Astrocyte of the spinal cord (primary cell): ENCODE measurements around the gene LUC7L3.

ENCODE experiments used
- DNase-seq: peaks from one replicate; pipeline ENCODE4 v3.0.0; 2011; ENCODE audit warnings: low read depth, low spot score
- H3K4me3 ChIP-seq: 2 replicates; pipeline ENCODE4 v1.5.1; 2011; ENCODE audit warnings: low read depth, mild to moderate bottlenecking, low read length, moderate library complexity
- in situ Hi-C: cut with HindIII; loops from 2 replicates; pipeline ENCODE4 v1.10.0; 2017; ENCODE audit warnings: low sequenced_read_pairs
- TF ChIP-seq, protein P1 (sequence below): IDR thresholded peaks from 2 replicates; pipeline ENCODE4 v1.5.1; 2012; ENCODE audit warnings: low read depth, mild to moderate bottlenecking, low read length, inconsistent platforms

Gene LUC7L3

DNA sequence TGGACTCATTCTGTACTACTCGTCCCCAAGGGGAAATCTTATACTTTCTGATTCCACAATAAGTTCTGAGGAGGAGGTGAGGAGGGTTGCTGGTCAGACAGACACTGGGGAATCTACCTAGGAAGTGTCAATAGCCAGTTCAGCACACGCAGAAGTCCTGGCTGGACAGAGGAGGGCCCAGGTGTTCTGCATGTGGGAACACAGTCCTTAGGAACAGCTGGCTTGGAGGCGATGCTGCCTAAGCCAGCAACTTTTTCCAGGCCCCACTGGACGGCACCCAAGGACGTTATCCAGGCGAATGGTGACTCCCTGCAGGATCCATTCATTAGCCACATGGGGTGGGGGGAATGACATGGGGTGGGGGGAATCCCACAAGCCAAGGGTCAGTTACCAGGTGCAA lies 86.1 kb downstream of the LUC7L3 start:
- in situ Hi-C loops = no loop called here
- no peak overlapping the region for H3K4me3 ChIP-seq
- TF ChIP-seq, protein P1, sequence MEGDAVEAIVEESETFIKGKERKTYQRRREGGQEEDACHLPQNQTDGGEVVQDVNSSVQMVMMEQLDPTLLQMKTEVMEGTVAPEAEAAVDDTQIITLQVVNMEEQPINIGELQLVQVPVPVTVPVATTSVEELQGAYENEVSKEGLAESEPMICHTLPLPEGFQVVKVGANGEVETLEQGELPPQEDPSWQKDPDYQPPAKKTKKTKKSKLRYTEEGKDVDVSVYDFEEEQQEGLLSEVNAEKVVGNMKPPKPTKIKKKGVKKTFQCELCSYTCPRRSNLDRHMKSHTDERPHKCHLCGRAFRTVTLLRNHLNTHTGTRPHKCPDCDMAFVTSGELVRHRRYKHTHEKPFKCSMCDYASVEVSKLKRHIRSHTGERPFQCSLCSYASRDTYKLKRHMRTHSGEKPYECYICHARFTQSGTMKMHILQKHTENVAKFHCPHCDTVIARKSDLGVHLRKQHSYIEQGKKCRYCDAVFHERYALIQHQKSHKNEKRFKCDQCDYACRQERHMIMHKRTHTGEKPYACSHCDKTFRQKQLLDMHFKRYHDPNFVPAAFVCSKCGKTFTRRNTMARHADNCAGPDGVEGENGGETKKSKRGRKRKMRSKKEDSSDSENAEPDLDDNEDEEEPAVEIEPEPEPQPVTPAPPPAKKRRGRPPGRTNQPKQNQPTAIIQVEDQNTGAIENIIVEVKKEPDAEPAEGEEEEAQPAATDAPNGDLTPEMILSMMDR = no peak
- DNase-seq = no peak
